ENCODE results near the gene PEDS1. TPM values are rescaled to one million over a fixed set of nuclear protein-coding genes. Genes with fewer than 3 reads are reported as not detected.

The PEDS1 gene
- total and polyA plus RNA-seq, 2 of the 13 experiments (the other 11 are each of a cell fraction or from before 2014, with no cell fraction given), result 30.5 to 93.9 TPM

- peak; percentile 77; the same call in 1 of the 2 replicates for TF ChIP-seq ZNF691 (CRISPR knock-in tag; IDR thresholded peaks at IDR 0.05; ENCODE audit: borderline replicate concordance, low read depth)
- TF ChIP-seq POLR2G (IDR thresholded peaks at IDR 0.05; ENCODE audit: low read depth, low read length), result peak; percentile 99
- peak; percentile 62 for TF ChIP-seq ZMYM4 (CRISPR knock-in tag; IDR thresholded peaks at IDR 0.05)
- peak; percentile 77; the same call in 1 of the 2 replicates for TF ChIP-seq ZGPAT (CRISPR knock-in tag; IDR thresholded peaks at IDR 0.05)
- TF ChIP-seq ZC3H13 (CRISPR knock-in tag; IDR thresholded peaks at IDR 0.05), result 0 out of 2 replicates have a peak, but pooled peaks have one; percentile 73
- TF ChIP-seq, protein P1, sequence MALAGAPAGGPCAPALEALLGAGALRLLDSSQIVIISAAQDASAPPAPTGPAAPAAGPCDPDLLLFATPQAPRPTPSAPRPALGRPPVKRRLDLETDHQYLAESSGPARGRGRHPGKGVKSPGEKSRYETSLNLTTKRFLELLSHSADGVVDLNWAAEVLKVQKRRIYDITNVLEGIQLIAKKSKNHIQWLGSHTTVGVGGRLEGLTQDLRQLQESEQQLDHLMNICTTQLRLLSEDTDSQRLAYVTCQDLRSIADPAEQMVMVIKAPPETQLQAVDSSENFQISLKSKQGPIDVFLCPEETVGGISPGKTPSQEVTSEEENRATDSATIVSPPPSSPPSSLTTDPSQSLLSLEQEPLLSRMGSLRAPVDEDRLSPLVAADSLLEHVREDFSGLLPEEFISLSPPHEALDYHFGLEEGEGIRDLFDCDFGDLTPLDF (CRISPR knock-in tag; IDR thresholded peaks at IDR 0.05), result peak; percentile 65; the same call in 1 of the 2 replicates
- peak; percentile 92 for TF ChIP-seq KDM5A (IDR thresholded peaks at IDR 0.05; ENCODE audit: borderline replicate concordance, low read length)
- TF ChIP-seq ZNF83 (CRISPR knock-in tag; IDR thresholded peaks at IDR 0.05; ENCODE audit: borderline replicate concordance), result peak; percentile 77; the same call in 1 of the 2 replicates
- peak; percentile 97 for TF ChIP-seq SALL2 (CRISPR knock-in tag; IDR thresholded peaks at IDR 0.05)
- peak; percentile 14; the same call in 1 of the 2 replicates for TF ChIP-seq ZNF652 (CRISPR knock-in tag; IDR thresholded peaks at IDR 0.05; ENCODE audit: borderline replicate concordance, low read depth)
- TF ChIP-seq ZNF572 (CRISPR knock-in tag; IDR thresholded peaks at IDR 0.05), result peak; percentile 90; the same call in 1 of the 2 replicates
- TF ChIP-seq, protein P2, sequence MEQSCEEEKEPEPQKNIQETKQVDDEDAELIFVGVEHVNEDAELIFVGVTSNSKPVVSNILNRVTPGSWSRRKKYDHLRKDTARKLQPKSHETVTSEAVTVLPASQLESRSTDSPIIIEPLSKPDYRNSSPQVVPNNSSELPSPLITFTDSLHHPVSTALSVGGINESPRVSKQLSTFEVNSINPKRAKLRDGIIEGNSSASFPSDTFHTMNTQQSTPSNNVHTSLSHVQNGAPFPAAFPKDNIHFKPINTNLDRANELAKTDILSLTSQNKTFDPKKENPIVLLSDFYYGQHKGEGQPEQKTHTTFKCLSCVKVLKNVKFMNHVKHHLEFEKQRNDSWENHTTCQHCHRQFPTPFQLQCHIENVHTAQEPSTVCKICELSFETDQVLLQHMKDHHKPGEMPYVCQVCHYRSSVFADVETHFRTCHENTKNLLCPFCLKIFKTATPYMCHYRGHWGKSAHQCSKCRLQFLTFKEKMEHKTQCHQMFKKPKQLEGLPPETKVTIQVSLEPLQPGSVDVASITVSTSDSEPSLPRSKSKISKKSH (CRISPR knock-in tag; IDR thresholded peaks at IDR 0.05; ENCODE audit: borderline replicate concordance), result no peak
- TF ChIP-seq SMAD3 (CRISPR knock-in tag; IDR thresholded peaks at IDR 0.05), result peak; percentile 78; the same call in 1 of the 2 replicates
- TF ChIP-seq, protein P3, sequence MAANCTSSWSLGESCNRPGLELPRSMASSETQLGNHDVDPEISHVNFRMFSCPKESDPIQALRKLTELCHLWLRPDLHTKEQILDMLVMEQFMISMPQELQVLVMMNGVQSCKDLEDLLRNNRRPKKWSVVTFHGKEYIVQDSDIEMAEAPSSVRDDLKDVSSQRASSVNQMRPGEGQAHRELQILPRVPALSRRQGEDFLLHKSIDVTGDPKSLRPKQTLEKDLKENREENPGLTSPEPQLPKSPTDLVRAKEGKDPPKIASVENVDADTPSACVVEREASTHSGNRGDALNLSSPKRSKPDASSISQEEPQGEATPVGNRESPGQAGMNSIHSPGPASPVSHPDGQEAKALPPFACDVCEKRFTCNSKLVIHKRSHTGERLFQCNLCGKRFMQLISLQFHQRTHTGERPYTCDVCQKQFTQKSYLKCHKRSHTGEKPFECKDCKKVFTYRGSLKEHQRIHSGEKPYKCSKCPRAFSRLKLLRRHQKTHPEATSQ (CRISPR knock-in tag; IDR thresholded peaks at IDR 0.05; ENCODE audit: borderline replicate concordance), result peak; percentile 79; the same call in 1 of the 2 replicates
- peak; percentile 49; the same call in 1 of the 2 replicates for TF ChIP-seq ZFP90 (CRISPR knock-in tag; IDR thresholded peaks at IDR 0.05; ENCODE audit: borderline replicate concordance)
- TF ChIP-seq ZNF382 (CRISPR knock-in tag; IDR thresholded peaks at IDR 0.05; ENCODE audit: borderline replicate concordance), result no peak
- no peak for TF ChIP-seq CBX1 (IDR thresholded peaks at IDR 0.05; ENCODE audit: low read depth)
- TF ChIP-seq GTF3A (CRISPR knock-in tag; conservative IDR thresholded peaks at IDR 0.05), result no peak
- no peak for TF ChIP-seq ZNF354B (CRISPR knock-in tag; IDR thresholded peaks at IDR 0.05)
- peak; percentile 97 for TF ChIP-seq EEA1 (CRISPR knock-in tag; IDR thresholded peaks at IDR 0.05; ENCODE audit: borderline replicate concordance)
- peak; percentile 91 for TF ChIP-seq SALL1 (CRISPR knock-in tag; IDR thresholded peaks at IDR 0.05)
Measured at GRCh38 chr20:50112512-50113419, 40.8 kb downstream of the PEDS1 start, which contains the start of gene UBE2V1 (continued).

All from HepG2 (cell line).